Measurements from ENCODE around the gene LAMC3.

LAMC3 gene

DNA sequence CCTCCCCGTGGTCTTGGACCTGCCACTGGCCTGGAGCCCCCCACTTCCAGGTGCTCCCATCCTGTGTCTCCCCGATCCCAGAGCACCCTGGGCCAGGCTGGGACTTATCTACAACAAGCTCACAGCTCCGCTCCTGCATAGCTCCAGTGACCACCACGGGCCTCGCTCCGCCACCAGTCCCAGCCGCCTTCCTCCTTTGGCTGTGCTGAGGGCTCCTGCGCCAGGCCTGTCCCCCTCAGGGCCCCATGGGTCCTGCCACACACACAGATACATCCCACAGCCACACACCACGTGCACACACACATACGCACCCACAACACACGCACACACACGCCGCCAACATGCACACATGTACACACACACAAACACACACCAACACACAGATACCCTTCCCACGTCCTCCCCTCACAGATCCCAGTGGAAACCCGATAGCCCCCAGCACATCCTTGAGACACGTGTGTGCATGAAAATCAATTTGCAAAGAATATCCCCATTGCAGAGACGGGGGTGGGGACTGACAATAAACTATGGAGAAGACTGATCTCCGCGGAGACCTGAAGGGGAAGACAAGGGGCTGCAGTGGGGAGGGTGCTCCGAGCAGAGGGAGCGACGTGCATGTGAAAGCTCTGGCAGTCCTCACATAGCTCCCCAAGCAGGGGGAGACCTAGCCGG is 18.5 kb upstream of the LAMC3 start:
- ChIA-PET POLR2A (no interaction called here), CTCF (no interaction called here)
- no peak for DNase-seq (ENCODE audit: extremely low spot score)
- TF ChIP-seq, protein P1, sequence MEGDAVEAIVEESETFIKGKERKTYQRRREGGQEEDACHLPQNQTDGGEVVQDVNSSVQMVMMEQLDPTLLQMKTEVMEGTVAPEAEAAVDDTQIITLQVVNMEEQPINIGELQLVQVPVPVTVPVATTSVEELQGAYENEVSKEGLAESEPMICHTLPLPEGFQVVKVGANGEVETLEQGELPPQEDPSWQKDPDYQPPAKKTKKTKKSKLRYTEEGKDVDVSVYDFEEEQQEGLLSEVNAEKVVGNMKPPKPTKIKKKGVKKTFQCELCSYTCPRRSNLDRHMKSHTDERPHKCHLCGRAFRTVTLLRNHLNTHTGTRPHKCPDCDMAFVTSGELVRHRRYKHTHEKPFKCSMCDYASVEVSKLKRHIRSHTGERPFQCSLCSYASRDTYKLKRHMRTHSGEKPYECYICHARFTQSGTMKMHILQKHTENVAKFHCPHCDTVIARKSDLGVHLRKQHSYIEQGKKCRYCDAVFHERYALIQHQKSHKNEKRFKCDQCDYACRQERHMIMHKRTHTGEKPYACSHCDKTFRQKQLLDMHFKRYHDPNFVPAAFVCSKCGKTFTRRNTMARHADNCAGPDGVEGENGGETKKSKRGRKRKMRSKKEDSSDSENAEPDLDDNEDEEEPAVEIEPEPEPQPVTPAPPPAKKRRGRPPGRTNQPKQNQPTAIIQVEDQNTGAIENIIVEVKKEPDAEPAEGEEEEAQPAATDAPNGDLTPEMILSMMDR (IDR thresholded peaks at IDR 0.05; ENCODE audit: control extremely low read depth, extremely low read depth, low read depth, missing control alignments): no peak

DNA sequence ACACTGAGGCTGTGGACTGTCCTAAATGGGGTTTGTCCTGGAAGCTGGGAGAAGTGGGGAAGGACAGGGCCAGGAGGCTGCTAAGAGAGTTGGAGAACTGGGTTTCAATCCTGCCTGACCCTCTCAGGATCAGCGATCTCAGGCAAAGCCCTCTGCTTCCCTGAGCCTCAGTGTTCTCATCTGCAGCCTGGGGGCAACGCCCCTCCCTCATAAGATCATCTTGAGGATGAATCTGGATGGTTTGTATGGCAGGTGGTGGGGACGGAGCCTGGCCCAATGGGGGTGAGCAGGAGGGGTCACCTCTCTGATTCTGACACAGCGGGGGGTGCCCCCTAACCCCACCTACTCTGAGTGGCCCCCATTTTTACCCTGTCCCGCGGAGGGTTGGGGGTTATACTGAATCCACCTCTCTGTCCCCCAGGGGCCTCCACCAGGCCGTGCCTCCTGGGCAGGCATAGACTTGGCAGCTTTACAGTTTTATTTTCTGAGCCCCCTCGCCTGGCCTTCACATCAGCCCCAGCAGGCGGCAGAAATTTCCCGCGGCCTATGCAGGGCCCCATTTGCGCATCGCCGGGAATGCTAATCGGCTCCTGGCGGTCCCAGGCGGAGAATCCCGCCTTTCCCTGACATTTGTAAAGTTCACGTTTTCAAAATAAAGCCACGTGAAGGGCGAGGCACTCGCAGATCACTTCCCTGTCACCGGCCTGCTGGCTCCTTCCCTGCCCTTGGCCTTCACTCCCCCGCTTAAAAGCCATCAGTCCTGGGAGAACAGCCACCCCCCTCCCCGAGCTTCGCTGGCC is 17.8 kb upstream of the LAMC3 start:
- no peak for DNase-seq (ENCODE audit: extremely low spot score)
- TF ChIP-seq, protein P1 (IDR thresholded peaks at IDR 0.05; ENCODE audit: control extremely low read depth, extremely low read depth, low read depth, missing control alignments): no peak
- CTCF ChIA-PET: no interaction called here
- POLR2A ChIA-PET: no interaction called here

DNA sequence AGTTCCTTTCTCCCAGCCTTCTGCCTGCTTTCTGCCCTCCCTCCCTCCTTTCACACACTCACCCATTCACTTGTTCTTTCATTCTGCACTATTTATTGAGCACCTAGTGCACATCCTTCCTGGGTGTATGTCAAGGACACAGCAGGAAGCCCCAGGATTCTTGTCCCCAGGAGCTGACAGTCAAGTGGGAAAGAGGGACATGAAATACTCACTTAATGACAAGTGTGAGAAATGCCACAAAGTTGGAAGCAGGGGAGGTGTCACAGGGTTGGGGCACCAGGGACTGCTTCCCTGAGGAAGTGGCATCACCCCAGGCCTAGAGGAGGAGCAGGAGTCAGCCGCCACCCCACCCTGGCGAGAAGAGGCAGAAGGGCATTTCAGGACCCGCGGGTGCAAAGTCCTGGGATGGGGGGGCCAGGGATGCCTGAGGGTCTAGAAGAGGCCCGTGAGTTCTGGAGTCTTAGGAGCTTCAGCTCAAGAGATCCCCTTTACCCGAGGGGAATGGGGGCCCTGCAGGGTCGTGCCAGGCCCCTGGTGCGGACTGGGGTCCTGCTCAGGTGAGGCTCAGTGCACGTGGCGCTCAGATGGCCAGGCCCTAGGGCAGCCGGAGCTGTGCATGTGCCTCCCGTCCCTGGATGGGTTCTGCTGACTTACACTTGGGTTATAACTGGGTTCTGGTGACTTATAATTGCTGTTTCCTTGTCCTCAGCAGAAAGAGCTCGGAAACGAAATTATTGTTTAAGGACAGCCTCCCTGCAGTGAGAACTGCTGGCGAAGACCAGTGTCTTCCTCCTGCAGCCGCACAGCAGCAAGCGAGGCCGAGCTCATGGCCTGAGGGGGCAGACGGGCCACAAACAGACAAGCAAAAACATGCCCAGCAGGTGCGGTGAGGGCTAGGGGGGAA is 16.9 kb upstream of the LAMC3 start:
- DNase-seq (ENCODE audit: extremely low spot score): no peak
- TF ChIP-seq, protein P1 (IDR thresholded peaks at IDR 0.05; ENCODE audit: control extremely low read depth, extremely low read depth, low read depth, missing control alignments): no peak
- ChIA-PET POLR2A (no interaction called here), CTCF (interaction anchor here (0.9 kb wide), 1 partner anchor 533 kb away, joined by 3 read pairs; no protein-coding TSS in a partner anchor)

DNA sequence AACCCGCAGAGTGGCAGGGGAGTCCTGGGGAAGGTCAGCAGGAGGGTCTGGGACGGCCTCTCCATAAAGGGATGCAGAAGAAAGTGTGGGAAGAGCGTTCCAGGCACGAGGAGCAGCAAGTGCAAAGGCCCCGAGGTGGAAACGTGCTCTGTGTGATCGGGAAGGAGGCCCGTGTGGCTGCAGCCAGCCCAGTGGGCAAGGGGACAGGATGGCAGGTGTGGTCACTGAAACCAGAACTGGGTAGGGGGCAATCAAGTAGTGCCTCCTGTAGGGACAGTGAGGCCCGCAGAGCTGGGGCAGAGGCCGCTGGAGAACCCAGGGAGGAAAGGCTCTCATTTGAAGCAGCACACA is 16.3 kb upstream of the LAMC3 start:
- ChIA-PET POLR2A (no interaction called here), CTCF (interaction anchor here (0.9 kb wide), 1 partner anchor 534 kb away, joined by 3 read pairs; no protein-coding TSS in a partner anchor)
- DNase-seq (ENCODE audit: extremely low spot score): no peak
- TF ChIP-seq, protein P1 (IDR thresholded peaks at IDR 0.05; ENCODE audit: control extremely low read depth, extremely low read depth, low read depth, missing control alignments): no peak

DNA sequence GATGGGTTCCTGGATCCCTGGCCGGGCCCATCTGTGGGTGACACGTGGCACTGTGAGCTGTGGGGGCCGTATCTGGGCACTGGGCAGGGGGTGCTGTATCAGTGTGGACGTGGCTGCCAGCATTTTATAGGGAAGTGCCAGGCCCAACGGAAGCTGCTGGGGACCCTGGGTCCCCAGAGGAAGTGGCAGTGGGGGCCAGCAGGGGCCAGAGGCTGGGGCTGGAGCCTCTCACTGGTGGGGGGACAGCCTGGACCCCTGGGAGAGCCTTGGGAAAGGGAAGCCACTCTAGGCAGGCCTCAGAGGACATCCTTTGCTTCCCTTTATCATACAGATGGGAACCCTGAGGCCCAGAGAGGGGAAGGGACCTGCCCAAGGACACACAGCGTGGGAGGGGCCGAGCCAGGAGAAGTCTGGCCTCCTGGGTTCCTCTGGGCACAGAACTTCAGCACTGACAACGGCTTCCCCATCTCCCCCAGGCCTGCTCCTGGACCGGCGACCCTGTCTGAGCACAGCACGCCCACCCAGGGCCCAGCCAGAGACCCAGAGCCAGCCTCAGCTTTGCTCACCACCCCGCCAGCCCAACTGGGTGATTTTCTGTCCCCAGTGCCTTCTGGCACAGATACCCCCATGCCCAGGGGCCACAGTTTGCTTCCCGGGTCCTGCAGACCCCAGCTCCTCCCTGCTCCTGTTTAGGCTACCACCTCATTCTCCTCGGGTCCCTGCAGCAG is 15.5 kb upstream of the LAMC3 start:
- TF ChIP-seq, protein P1 (IDR thresholded peaks at IDR 0.05; ENCODE audit: control extremely low read depth, extremely low read depth, low read depth, missing control alignments): no peak
- CTCF ChIA-PET: interaction anchor here (0.9 to 1.6 kb wide), 2 partner anchors 14 to 534 kb away, joined by 3 read pairs; no protein-coding TSS in a partner anchor
- POLR2A ChIA-PET: no interaction called here
- no peak for DNase-seq (ENCODE audit: extremely low spot score)
